Breast epithelium (tissue), 3 donors: ENCODE results near the gene PPARA.

Source experiments
- CTCF ChIP-seq, 3 donors: fragments of 450-650 bp; IDR thresholded peaks; one replicate each; pipeline ENCODE4 v1.5.1; 2016 to 2017; ENCODE audit warnings: antibody characterized with exemption in 3 of 3, mild to moderate bottlenecking in 3 of 3, moderate library complexity in 3 of 3
- POLR2A ChIP-seq: fragments of 450-650 bp; IDR thresholded peaks from one replicate; pipeline ENCODE4 v1.6.1; 2016; ENCODE audit warnings: antibody characterized with exemption, mild to moderate bottlenecking, moderate library complexity

DNA sequence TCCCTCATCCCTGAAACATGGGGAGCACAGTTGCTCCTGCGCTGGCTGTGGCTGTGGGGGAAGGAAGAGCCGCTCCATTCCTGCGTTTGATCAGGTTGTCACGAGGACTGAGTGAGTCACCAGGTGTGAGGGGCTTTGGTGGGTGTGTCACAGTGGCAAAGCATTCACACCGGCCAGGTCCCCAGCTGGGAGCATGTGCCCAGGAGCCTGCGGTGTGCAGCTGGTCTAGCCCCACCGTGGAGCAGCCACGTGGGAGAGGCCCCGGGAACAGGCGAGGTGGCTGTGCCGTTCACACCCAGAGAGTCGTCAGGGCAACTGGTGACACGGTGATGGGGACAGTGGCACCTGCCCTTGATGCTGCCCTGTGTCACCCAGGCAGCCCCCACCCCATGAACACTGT, 47.6 kb upstream of the PPARA start:
- no peak for TF ChIP-seq POLR2A
- TF ChIP-seq CTCF (IDR thresholded peaks at IDR 0.05) = no peak
